Omental fat pad (tissue), 4 donors: ENCODE measurements around the gene WNT8B. TPM values are rescaled to one million over a fixed set of nuclear protein-coding genes. Genes with fewer than 3 reads are reported as not detected.

Experiments used
- ATAC-seq: fragments of 150-250 bp; one replicate; pipeline ENCODE4 v1.9.1; 2016; ENCODE audit warnings: mild to moderate bottlenecking, moderate library complexity; ENCODE audit not compliant: low FRiP score
- DNase-seq: peaks from one replicate; pipeline ENCODE4 v3.0.0-alpha.2; 2019; ENCODE audit warnings: low spot score
- total RNA-seq, 4 donors: library from RNA; depleted of rRNA; stranded (reverse); fragments of >200 nt; gene quantifications; one replicate each; pipeline ENCODE4 v1.1.0, GENCODE V29; 2016
- TF ChIP-seq, protein P1 (sequence below), 3 donors: fragments of 450-650 bp; IDR thresholded peaks; one replicate each; pipeline ENCODE4 v1.5.1; 2016 to 2017; ENCODE audit warnings: antibody characterized with exemption in 3 of 3, mild to moderate bottlenecking in 3 of 3, moderate library complexity in 2 of 3

WNT8B gene
- total RNA-seq, 4 donors from 2014 or later = not detected

DNA sequence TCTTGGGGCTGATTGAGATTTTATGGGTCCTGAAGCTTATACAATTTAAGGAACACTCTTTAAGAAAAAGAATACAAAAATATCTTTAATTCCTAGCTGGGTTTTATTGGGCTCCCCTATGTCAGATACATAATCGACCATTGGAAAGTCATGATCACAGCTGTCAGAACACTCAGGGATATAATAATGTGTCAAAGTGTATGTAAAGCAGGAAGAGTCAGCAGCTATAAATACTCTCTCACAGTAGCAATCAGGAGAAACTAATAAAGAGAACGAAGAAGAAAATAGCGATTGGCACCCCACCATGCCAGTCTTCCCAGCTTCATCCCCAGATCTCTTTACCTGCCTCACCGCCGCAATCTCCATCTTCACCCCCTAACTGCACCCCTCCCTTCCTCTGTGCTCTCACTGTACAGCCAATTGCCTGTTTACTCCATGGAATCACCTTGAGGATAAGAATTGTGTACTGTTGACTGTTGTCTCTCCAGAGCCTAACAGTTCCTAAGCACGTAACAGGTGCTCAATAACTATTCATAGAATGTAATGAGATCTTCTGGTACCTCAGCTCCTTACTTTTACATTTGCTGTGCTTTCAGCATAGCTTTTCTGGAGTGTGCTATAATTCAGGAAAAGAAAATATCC is 24.0 kb upstream of the WNT8B start:
- DNase-seq (no peak), ATAC-seq (no peak)
- TF ChIP-seq, protein P1, sequence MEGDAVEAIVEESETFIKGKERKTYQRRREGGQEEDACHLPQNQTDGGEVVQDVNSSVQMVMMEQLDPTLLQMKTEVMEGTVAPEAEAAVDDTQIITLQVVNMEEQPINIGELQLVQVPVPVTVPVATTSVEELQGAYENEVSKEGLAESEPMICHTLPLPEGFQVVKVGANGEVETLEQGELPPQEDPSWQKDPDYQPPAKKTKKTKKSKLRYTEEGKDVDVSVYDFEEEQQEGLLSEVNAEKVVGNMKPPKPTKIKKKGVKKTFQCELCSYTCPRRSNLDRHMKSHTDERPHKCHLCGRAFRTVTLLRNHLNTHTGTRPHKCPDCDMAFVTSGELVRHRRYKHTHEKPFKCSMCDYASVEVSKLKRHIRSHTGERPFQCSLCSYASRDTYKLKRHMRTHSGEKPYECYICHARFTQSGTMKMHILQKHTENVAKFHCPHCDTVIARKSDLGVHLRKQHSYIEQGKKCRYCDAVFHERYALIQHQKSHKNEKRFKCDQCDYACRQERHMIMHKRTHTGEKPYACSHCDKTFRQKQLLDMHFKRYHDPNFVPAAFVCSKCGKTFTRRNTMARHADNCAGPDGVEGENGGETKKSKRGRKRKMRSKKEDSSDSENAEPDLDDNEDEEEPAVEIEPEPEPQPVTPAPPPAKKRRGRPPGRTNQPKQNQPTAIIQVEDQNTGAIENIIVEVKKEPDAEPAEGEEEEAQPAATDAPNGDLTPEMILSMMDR (IDR thresholded peaks at IDR 0.05) = no peak

DNA sequence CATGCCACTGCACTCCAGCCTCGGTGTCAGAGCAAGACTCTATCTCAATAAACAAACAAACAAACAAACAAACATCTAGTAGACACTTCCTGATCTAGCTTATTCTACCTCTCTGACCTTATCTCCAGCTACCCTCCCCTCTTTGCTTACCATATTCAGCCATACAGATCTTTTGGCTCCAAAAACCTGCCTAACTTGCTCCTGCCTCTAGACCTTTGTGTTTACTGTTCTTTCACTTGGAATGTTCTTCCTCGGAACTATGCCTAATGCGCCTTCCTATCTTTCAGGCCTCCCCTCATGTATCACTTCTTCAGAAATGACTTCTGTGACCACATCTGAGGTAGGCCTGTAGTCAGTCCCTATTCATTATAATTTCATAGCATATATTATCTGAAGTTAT is 20.3 kb upstream of the WNT8B start:
- TF ChIP-seq, protein P1 (IDR thresholded peaks at IDR 0.05) = no peak
- no peak for DNase-seq

GRCh38 chr10:100446130-100446761 is 16.6 kb upstream of the WNT8B start:
- TF ChIP-seq, protein P1 (IDR thresholded peaks at IDR 0.05) = no peak
- no peak for ATAC-seq
- no peak for DNase-seq

More for the DNA sequence above, 20.3 kb upstream of the WNT8B start:
- no peak for ATAC-seq

- no peak for ATAC-seq
- DNase-seq = no peak
Measured at GRCh38 chr10:100447663-100448062, 15.1 kb upstream of the WNT8B start.

DNA sequence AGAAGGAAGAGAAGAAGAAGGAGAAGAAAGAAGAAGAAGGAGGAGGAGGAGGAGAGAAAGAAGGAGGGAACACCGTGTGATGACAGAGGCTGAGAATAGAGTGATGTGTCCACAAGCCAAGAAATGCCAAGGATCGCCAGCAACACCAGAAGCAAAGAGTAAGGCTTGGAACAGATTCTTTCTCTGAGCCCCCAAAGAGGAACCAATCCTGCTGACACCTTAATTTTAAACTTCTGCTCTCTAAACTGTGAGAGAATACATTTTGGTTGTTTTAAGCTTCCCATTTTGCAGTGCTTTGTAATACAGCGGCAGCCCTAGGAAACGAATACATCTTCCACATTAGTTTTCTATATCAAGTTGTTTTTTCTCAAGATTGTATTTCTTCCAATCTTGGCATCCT is 13.9 kb upstream of the WNT8B start:
- ATAC-seq (no peak), DNase-seq (no peak)
- TF ChIP-seq, protein P1 (IDR thresholded peaks at IDR 0.05) = no peak

More at GRCh38 chr10:100447663-100448062, 15.1 kb upstream of the WNT8B start:
- TF ChIP-seq, protein P1 (IDR thresholded peaks at IDR 0.05) = no peak

- DNase-seq (no peak), ATAC-seq (no peak)
- TF ChIP-seq, protein P1 (IDR thresholded peaks at IDR 0.05) = no peak
Measured at GRCh38 chr10:100468322-100468721, 5.5 kb downstream of the WNT8B start.

DNA sequence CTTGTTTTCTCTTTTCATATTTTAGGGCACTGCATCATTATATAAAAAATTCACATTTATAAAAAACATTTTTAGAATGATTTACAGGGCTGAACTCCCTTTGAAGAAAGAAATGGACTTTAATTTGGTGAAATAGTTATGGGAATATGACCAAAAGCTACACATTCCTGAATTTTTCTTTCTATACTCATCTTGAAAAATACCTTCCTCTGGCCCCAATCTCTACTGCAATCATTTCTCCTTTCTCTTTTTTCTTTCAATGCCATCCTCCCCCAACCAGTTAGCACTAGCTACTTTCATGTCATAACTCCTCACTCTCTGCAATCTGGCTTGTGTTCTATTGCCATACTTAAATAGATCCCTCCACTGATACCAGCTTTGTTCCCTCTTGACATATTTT is 6.2 kb downstream of the WNT8B start:
- ATAC-seq (no peak), DNase-seq (no peak)
- TF ChIP-seq, protein P1 (IDR thresholded peaks at IDR 0.05) = no peak
